ENCODE measurements around the gene FPR3. TPM values are rescaled to one million over a fixed set of nuclear protein-coding genes. Genes with fewer than 3 reads are reported as not detected.
"Not testable (repeated sequence)": the region's sequence is repeated elsewhere in the genome, so short reads cannot be mapped to it uniquely, and the experiment has no call there.

Gene FPR3
- total and polyA plus RNA-seq, 12 donors, result 1.1 to 33.8 (median 18.1) TPM

GRCh38 chr19:51803519-51803918 is 8.6 kb downstream of the FPR3 start:
- Histone ChIP-seq H3K9me3 (replicated peaks in 1 of 3) (no peaks in the 10 kb centered on the region), H3K4me3 (no peak overlapping the region), H3K36me3 (replicated peaks in 1 of 2) (no peaks in the 10 kb centered on the region), H3K27me3 (no peaks in the 10 kb centered on the region), H3K4me1 (replicated peaks in 1 of 2) (peaks cover 15 to 28% of the 10 kb centered on the region in 2 donors), H3K27ac (peak overlapping the region in 3 of 5 donors; percentile 23 to 57 (median 56))
- DNase-seq, result no peak
- intact Hi-C loops (cut with DNase I), result no loop called here
- WGBS, 4 donors, result 70 to 85% (median 75%) methylated on average over 4 of the region's 4 CpGs
- TF ChIP-seq POLR2A (IDR thresholded peaks at IDR 0.05), result no peak
- TF ChIP-seq, protein P1, sequence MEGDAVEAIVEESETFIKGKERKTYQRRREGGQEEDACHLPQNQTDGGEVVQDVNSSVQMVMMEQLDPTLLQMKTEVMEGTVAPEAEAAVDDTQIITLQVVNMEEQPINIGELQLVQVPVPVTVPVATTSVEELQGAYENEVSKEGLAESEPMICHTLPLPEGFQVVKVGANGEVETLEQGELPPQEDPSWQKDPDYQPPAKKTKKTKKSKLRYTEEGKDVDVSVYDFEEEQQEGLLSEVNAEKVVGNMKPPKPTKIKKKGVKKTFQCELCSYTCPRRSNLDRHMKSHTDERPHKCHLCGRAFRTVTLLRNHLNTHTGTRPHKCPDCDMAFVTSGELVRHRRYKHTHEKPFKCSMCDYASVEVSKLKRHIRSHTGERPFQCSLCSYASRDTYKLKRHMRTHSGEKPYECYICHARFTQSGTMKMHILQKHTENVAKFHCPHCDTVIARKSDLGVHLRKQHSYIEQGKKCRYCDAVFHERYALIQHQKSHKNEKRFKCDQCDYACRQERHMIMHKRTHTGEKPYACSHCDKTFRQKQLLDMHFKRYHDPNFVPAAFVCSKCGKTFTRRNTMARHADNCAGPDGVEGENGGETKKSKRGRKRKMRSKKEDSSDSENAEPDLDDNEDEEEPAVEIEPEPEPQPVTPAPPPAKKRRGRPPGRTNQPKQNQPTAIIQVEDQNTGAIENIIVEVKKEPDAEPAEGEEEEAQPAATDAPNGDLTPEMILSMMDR (IDR thresholded peaks at IDR 0.05), result no peak

DNA sequence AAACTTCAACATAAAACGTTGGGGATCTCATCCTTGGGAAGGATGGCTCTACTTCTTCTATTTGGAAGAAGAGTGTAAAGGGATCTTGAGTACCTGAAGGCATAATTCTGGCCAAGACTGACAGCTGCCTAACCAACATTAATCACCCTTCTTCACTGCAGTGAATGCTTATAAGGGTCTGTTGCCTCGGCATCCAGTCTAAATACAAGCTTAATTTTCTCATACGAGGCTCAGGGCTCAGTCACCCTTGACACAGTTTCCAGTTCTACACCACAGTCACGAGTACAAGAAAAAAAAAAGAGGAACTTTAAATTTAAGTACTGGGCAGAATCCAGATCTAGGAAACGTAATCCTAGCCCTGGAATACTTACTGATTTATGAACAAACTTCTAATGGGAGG is 9.0 kb downstream of the FPR3 start:
- Histone ChIP-seq H3K27me3 (no peaks in the 10 kb centered on the region), H3K4me3 (no peak overlapping the region), H3K4me1 (replicated peaks in 1 of 2) (peaks cover 10 to 27% of the 10 kb centered on the region in 2 donors), H3K9me3 (replicated peaks in 1 of 3) (no peaks in the 10 kb centered on the region), H3K27ac (peak overlapping the region in 3 of 5 donors; percentile 21 to 56 (median 23)), H3K36me3 (replicated peaks in 1 of 2) (no peaks in the 10 kb centered on the region)
- TF ChIP-seq POLR2A (IDR thresholded peaks at IDR 0.05), result no peak
- TF ChIP-seq, protein P1 (IDR thresholded peaks at IDR 0.05), result no peak
- intact Hi-C loops (cut with DNase I), result no loop called here
- 37 to 40% (median 38%) methylated on average over 5 of the region's 5 CpGs for WGBS, 4 donors
- DNase-seq, result peak in 1 of 7 donors; percentile 12

DNA sequence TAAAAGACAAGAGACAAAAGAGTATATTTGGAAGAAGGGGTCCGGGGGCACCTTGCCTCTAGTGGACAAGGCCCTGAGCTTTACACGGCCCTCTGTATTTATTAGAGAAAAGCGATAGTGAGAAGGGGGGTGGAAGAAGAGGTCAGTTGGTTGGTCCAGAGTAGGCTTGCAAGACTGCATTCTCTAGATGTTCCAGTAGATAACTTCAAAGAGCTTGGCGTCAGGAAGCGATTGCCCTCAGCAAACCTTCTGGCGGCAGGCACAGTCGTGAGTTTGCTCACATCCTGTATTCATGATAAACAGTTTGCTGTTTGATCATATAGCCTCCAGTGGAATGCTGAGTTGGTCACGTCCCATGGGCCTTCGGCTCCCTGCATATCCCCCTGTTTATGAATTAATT is 9.8 kb downstream of the FPR3 start:
- not testable (repeated sequence) for H3K4me3 ChIP-seq
- WGBS, 4 donors, result 78 to 86% (median 81%) methylated on average over 9 of the region's 9 CpGs
- peak overlapping the region in 4 of 5 donors; percentile 6 to 74 (median 20) for H3K27ac ChIP-seq

DNA sequence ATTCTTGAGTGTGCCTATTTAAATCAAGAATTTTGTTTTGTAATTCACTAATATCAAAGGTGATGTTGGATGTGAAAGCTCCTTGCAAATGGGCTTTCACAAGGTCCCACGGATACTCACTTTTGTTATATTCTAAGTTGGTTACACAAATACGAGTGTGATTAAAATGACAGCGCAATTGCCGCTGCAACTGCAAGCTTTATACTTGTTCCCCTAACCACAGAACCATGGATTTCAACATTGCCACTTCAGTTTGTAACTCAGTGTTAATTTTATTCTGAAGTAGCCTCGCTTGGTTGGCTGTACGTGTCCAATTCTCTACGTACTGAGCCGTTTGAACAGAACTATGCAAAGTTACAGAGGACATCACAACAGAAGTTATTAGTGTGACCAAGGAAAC is 10.4 kb downstream of the FPR3 start:
- H3K27ac ChIP-seq, result peak overlapping the region in 4 of 5 donors; percentile 13 to 74 (median 21)
- H3K27me3 ChIP-seq; intact Hi-C loops (cut with DNase I); H3K4me3 ChIP-seq; H3K9me3 ChIP-seq (replicated peaks in 1 of 3); H3K36me3 ChIP-seq (replicated peaks in 1 of 2): not testable (repeated sequence)
- peaks cover 0 to 13% of the 10 kb centered on the region in 2 donors for H3K4me1 ChIP-seq (replicated peaks in 1 of 2)
- 76 to 84% (median 79%) methylated on average over 8 of the region's 8 CpGs for WGBS, 4 donors
- peak in 1 of 7 donors; percentile 19 for DNase-seq

More for the DNA sequence above, 9.8 kb downstream of the FPR3 start:
- H3K9me3 ChIP-seq (replicated peaks in 1 of 3); H3K27me3 ChIP-seq; DNase-seq; intact Hi-C loops (cut with DNase I); H3K36me3 ChIP-seq (replicated peaks in 1 of 2): not testable (repeated sequence)
- H3K4me1 ChIP-seq (replicated peaks in 1 of 2), result peaks cover 5 to 19% of the 10 kb centered on the region in 2 donors

- H3K27ac ChIP-seq; DNase-seq; H3K4me3 ChIP-seq; H3K27me3 ChIP-seq; H3K9me3 ChIP-seq (replicated peaks in 1 of 3); intact Hi-C loops (cut with DNase I); H3K4me1 ChIP-seq (replicated peaks in 1 of 2); H3K36me3 ChIP-seq (replicated peaks in 1 of 2): not testable (repeated sequence)
- WGBS, 4 donors, result 83 to 96% (median 89%) methylated on average over 5 of the region's 5 CpGs
Measured at GRCh38 chr19:51806571-51806970, 11.6 kb downstream of the FPR3 start.

- TF ChIP-seq, protein P1 (IDR thresholded peaks at IDR 0.05), result peak in 1 of 6 experiments; percentile 8
- no peak for TF ChIP-seq POLR2A (IDR thresholded peaks at IDR 0.05)
- H3K36me3 ChIP-seq (replicated peaks in 1 of 2), result no peaks in the 10 kb centered on the region
- no peaks in the 10 kb centered on the region for H3K27me3 ChIP-seq
- peaks cover 0 to 10% of the 10 kb centered on the region in 2 donors for H3K4me1 ChIP-seq (replicated peaks in 1 of 2)
- peak in 5 of 7 donors; percentile 29 to 78 (median 59) for DNase-seq
- H3K9me3 ChIP-seq (replicated peaks in 1 of 3), result no peaks in the 10 kb centered on the region
- WGBS, 4 donors, result 50 to 57% (median 55%) methylated on average over 6 of the region's 6 CpGs
- H3K27ac ChIP-seq, result no peak overlapping the region
- intact Hi-C loops (cut with DNase I), result no loop called here
- H3K4me3 ChIP-seq, result no peak overlapping the region
Measured at GRCh38 chr19:51807111-51807701, 12.2 kb downstream of the FPR3 start.

Measured in adrenal gland (tissue), 12 donors.